HG02798 (cell line): ENCODE measurements around the gene SLC6A19.
"Not testable (repeated sequence)": the region's sequence is repeated elsewhere in the genome, so short reads cannot be mapped to it uniquely, and the experiment has no call there.

Experiments
- ATAC-seq: cut with Tn5 transposase; IDR thresholded peaks from one replicate; pipeline ENCODE4 v1.9.1; 2021; ENCODE audit warnings: mild to moderate bottlenecking; ENCODE audit not compliant: unreplicated experiment, poor library complexity

SLC6A19 gene

GRCh38 chr5:1217596-1218206 is 16.3 kb downstream of the SLC6A19 start:
- no peak for ATAC-seq

GRCh38 chr5:1218351-1219080 is 17.1 kb downstream of the SLC6A19 start:
- no peak for ATAC-seq

GRCh38 chr5:1219098-1219767 is 17.8 kb downstream of the SLC6A19 start:
- ATAC-seq, result no peak

GRCh38 chr5:1219768-1220100 is 18.3 kb downstream of the SLC6A19 start:
- ATAC-seq, result no peak

GRCh38 chr5:1220351-1220750 is 19.0 kb downstream of the SLC6A19 start:
- no peak for ATAC-seq

- ATAC-seq, result no peak
Measured at GRCh38 chr5:1220831-1221230, 19.4 kb downstream of the SLC6A19 start.

GRCh38 chr5:1221721-1222120 is 20.3 kb downstream of the SLC6A19 start:
- ATAC-seq, result no peak

GRCh38 chr5:1222147-1222546 is 20.8 kb downstream of the SLC6A19 start:
- ATAC-seq, result no peak

- ATAC-seq, result no peak
Measured at GRCh38 chr5:1222621-1223277, 21.4 kb downstream of the SLC6A19 start.

- ATAC-seq, result no peak
Measured at GRCh38 chr5:1223278-1223670, 21.9 kb downstream of the SLC6A19 start.

GRCh38 chr5:1224631-1225030 is 23.2 kb downstream of the SLC6A19 start:
- ATAC-seq, result no peak

- ATAC-seq, result no peak
Measured at GRCh38 chr5:1225081-1225480, 23.7 kb downstream of the SLC6A19 start, which contains the start of gene SLC6A18. Gene SLC6A18 (plus strand): TSS chr5:1225381. CDS start chr5:1225478, 97 bp downstream.

- ATAC-seq, result no peak
Measured at GRCh38 chr5:1226231-1226630, 24.8 kb downstream of the SLC6A19 start.

GRCh38 chr5:1226839-1227581 is 25.6 kb downstream of the SLC6A19 start:
- no peak for ATAC-seq

GRCh38 chr5:1227667-1228066 is 26.3 kb downstream of the SLC6A19 start:
- no peak for ATAC-seq

- ATAC-seq, result no peak
Measured at GRCh38 chr5:1228120-1228519, 26.7 kb downstream of the SLC6A19 start.

- not testable (repeated sequence) for ATAC-seq
Measured at GRCh38 chr5:1229023-1229422, 27.6 kb downstream of the SLC6A19 start.

- ATAC-seq, result no peak
Measured at GRCh38 chr5:1229822-1230221, 28.4 kb downstream of the SLC6A19 start.

GRCh38 chr5:1230551-1230950 is 29.2 kb downstream of the SLC6A19 start:
- no peak for ATAC-seq

GRCh38 chr5:1231354-1231905 is 30.0 kb downstream of the SLC6A19 start:
- ATAC-seq, result no peak
